Brain pericyte (primary cell): ENCODE measurements around the gene PIPOX.

Experiments
- DNase-seq: peaks from one replicate; pipeline ENCODE4 v3.0.0-alpha.2; 2012; ENCODE audit warnings: low read depth, low spot score

Gene PIPOX

DNA sequence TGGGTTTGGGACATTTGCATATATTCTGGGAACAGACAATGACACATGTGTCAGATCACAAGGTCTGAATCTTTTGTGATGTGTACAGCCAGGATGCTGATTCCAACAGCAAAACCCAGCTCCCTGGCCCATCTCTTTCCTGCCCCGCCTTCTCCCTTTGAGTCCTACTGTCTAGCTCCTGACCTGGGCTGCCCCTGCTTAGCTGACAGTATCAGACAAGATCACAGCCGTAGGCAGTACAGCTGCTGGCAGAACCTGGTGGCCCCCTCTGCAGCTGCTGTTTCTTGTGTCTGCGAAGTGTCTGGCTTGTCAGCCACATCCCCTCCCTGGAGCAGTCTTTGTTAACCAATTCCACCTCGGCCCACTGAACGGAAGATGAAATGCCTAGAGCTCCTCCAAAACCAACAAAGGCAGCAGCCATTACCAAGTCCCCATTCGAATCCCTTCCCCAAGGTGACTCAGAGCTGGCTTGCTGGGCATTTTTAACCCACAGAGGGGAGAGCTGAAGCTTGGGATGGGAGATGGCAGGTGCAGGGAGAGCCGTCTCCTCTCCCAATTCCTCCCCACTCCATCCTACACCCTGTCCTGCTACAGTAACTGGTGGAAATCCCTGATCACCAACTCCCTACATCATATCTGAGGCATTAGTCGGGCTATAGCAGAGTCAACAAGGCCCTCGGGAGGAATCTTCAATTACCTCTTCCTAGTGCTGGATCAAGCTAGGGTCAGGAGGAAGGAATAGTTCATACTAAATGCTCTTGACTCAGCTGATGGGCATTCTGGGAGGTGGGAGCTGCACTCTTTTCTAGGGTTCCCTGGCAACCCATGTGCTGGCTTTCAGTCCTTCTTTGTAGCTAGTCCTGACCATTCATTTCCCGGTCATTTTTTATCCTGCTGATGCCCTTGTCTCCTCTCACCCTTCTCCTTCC lies 5.8 kb downstream of the PIPOX start:
- DNase-seq: no peak

DNA sequence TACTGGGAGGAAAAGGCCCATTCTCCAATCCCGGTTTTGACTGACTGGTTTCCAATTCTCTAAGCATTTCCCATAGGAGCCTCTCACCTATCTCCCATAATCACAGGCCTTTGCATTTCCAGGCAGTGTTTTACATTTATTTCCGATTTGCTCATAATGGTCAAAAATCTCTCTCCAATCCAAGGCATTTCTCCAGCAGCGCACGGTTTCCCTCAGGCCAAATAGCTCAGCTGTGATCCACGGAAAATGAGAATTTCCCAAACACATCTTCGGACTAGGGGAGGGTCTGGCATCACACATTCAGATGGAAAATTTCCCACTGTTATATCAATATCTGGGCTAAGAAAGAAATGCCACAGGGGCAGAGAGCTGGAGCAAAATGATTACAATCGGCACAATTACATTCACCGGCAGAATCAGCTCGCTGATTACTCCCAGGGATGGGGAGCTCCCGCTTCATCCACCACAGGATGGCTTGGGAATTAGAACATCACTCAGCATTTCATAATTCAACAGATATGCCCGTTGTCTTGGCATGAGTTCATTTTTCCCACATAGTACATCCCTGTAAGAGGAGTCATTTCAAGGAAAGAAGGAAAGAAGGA lies 6.7 kb downstream of the PIPOX start:
- DNase-seq: no peak

DNA sequence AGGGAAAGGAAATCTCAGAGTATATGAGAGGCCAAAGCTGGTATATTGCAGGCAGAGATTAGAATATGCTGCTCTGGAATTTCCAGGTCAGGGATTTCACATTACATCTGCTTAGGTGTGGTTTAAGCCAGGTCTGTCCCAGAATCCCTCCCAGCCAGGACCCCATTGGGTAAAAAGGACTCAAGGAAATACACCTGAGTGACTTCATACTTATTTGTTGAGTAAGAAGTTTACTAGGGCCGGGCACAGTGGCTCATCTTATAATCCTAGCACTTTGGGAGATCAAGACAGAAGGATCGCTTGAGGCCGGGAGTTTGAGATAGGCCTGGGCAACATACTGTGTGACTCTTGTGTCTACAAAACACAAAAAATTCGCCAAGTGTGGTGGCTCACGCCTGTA lies 7.2 kb downstream of the PIPOX start:
- no peak for DNase-seq

DNA sequence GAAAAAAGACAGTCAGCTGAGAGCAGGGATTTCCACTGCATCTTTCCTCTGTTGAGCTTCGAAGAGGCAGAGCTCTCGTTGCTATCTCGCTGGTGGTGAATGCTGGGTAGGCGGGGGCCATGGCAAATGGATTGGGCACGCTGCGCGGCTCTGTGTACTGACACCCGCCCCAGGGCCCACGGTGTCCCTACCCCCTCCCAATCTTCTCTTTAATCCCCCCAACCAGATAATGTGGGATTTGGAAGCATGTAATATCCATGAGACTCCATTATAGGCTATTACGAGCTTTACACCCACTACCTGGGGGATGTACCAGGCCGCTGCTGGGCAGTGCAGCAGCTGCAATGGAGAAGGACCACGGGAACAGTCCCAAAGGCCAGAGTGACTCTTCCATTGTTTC lies 8.3 kb downstream of the PIPOX start:
- no peak for DNase-seq

DNA sequence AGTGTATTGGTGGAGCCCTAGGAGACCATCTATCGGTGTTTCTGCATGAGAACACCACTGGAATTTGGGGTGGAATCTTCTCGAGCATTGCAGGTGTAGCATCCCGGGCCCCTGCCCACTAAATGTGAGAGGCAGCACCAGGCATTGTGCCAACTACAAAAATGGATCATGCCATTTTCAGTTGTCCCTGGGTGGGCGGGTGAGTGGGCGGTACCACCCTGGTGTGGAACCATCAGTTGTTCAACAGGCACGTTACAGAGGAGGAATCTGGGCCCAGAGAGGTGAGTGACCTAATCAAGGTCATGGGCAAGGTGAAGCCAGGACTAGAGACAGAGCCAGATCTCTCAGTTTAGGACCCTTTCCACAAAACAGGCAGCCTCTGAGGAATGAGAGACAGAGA lies 8.8 kb downstream of the PIPOX start:
- no peak for DNase-seq

DNA sequence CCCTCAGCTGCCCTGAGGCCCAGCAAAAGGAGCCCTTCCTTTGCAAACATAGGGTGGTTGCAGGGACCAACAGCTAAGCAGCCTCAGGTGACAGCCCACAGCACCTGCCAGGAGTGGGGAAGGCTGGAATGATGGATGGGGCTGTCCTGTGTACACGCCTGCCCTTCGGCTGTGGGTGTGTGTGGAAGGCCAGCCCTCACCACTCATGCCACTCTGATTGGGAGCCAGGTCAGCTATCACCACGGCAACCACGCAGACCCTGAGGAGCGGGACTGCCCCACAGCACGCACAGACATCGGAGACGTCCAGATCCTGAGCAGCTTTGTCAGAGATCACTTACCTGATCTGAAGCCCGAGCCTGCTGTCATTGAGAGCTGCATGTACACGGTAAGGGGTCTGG lies 11.9 kb downstream of the PIPOX start:
- no peak for DNase-seq

DNA sequence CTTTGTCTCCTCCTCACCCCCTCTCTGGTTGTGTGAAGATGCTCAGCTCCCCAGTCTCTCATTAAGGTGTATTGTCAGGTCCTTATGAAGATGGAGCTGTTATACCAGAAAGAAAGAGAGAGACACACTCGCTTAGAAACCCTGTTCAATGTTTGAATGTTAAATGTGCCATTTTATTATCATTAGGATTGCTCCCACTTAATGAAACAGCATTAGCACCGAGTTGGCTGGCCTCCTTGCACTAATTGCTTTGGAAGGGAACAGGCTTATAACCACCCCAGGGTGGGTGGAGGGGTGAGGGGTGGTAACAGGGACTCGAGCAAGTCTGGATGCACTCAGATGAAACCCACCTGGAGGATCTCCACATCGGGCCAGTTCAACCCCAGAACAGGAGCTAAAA lies 14.4 kb downstream of the PIPOX start:
- DNase-seq: no peak

DNA sequence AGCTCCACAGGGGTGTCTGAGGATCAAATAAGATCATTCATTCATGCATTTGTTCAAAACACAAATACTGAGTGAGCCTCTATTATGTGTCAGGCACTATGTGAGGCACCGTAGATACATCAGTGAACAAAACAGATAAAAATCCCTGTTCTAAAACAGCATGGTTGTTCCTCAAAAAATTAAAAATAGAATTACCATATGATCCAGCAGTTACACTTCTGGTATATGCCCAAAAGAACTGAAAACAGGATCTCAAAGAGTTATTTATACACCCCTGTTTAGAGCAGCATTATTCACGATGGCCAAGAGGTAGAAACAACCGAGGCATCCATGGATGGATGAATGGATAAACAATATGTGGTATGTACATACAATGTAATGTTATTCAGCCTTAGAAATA lies 15.4 kb downstream of the PIPOX start:
- no peak for DNase-seq

DNA sequence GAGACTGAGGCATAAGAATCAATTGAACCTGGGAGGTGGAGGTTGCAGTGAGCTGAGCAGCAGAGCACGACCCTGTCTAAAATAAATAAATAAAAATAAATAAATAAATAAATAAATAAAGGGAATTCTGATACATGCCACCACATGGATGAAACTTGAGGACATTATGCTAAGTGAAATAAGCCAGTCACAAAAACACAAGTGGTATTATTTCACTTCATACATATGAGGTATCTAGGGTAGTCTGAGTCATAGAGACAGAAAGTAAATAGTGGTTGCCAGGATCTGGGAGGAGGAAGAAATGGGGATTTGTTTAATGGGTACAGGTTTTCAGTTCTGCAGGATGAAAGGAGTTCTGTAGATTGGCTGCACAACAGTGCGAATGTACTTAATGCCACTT lies 16.3 kb downstream of the PIPOX start:
- DNase-seq: no peak

DNA sequence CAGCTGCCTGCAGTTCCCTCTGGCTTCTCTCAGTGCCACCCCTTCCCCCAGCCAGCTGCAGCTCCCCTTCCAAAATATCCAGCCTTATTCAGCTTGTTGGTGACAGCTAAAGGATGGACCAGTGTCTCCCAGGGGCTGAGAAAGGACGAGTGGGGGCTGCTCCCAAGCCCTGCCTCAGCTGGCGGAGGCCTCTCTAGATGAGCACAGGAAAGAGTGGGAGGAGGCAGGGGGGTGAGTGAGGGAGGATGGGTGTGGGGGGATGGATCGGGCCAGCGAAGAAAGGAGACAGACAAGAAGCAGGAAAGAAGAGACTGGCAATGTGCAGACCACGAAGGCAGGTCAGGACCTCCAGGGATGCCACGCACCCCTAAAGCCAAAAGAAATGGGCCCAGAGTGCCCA lies 17.5 kb downstream of the PIPOX start:
- DNase-seq: no peak

DNA sequence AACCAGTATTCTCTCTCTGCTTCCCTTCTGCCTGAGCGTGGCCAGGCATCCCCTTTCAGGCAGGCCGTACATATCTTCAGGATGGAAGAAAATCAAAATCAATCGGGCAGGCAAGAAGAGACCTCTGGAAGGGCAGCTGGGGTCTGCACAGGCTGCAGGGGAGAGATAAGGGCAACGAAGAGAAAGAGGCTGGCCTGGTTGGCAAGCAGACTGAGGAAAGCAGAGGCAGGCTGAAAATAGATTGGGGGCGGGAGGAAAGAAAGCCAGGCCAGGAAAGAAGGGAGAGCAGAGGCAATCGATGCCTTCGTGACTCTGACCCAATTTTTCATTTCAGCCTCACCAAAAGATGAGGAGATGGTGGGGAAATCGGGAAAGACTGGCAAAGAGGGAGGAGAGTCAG lies 18.1 kb downstream of the PIPOX start:
- DNase-seq: no peak

DNA sequence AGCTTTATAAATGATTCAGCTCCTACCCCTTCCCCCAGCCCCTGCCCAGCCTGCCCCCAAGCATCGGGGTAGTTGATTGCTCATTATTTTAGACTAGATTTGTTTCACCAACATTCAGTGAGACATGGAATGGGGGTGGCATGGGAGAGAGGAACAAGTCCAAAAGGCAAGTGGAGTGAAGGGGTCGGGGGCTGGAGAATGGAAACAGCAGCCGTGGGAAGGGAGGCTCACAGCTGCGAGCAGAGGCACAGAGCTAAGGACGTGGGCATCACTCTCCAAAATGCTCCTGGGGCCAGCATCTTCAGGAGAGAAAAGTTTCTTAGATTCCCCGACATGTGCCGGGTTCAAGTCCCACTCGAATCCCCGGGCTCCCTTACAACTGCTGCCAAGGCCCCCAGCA lies 19.3 kb downstream of the PIPOX start:
- DNase-seq: no peak

DNA sequence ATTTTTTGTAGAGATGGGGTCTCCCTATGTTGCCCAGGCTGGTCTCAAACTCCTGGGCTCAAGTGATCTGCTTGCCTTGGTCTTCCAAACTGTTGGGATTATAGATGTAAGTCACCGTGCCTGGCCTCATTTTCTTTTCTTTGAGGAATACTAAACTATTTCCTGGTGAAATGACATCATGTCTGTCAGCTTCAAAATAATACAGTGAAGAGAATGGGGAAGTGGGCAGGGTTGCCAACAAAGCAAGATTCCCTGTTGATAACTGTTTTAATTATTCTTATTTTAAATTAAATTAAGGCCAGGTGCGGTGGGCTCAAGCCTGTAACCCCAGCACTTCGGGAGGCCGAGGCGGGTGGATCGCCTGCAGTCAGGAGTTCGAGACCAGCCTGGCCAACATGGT lies 21.1 kb downstream of the PIPOX start:
- DNase-seq: no peak

DNA sequence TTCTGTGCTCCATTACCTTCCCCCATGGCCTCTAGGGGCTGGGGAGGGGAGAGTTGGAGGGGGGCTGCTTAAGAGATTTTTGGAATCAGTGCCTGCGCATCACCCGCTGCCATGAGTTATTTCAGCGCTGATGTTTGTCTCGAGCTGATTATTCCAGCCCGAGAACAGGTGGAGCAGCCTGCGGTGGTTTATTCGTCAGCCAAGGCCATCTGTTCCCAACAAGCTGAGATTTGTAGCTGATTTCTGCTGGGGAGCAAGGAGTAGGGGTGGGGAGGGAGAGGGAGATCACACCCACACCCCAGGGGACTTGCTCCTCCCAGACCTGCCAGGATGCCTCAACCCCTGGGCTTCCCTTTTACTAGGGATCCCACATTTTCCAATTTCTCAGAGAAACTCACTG lies 23.1 kb downstream of the PIPOX start:
- no peak for DNase-seq

DNA sequence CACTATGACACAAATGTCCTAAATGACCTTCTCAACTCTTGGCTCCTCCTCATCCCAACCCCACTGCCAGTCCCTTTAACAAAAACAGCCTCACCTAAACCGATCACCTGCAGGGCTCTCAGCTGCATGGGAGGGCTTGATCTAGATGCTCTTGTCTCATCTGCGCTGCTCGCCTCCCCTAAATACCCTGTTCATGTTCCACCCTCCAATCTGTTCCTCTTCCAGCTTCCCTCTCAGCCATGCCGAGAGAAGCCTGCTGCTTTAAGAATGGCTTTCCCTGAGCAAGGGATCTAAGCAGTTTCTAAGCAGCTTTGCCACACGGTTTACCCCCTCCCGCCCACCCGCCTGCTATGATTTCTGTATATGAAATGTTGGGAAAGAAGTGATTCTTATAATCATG lies 23.7 kb downstream of the PIPOX start:
- no peak for DNase-seq

DNA sequence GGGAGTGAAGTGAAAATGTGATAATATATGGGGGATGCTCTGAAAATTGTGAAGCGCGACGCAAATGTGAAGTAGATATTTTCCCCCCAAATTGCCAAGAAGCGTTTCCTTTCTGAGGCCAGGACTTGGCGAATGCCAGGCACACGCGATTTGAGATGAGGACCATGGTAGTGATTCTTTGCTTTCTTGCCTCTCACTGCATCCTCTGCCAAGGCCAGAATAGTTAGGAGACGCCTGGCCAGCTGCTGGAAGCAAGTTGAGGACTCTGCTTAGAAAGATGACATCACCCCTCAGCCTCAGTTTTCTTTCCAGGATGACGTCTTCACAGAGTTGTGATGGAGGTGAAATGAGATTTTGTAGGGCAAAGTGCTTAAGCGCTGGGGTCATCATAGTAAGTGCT lies 25.9 kb downstream of the PIPOX start:
- DNase-seq: no peak

DNA sequence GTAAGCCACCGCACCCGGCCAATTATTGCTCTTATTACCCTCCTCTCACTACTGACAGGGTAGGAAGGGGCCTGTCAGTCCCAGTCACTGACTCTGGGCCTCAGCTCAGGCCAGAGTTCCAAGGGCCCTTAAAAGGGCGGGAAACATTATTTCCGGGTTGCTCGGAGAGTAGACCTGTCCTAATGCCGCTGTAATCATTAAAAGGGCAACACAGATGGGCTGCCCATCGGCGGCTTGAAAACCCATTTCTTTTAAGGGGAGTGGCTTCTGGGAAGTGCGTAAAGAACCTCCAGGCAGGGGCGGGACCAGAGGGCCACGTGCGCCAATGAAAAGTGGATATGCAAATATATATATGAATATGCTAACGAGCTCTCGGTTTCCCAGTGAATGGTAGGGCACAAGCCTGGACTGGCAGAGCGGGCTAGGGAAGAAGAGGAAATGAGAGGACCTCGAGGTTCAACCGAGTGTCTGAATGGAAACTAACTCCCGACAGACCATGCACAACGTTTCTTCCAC lies 26.6 kb downstream of the PIPOX start:
- DNase-seq: no peak

DNA sequence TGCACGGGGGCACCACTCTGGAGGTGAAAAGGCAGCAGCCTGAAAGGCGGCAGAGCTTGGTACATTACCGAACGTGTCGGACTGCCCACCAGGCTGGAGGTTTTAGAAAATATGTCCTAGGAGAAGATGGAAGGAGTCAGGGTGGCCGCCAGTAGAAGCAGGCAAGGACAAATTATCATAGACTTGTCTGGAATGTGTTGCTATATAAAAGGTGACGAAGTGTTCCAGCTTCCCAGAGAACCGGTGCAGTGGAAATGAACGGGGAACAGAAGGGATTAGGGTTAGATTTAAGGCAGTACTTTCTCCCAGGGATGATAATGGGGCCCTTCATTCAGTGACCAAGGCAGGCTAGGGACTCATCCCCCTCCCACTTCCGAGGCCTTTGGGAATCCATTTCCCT lies 27.4 kb downstream of the PIPOX start:
- no peak for DNase-seq

DNA sequence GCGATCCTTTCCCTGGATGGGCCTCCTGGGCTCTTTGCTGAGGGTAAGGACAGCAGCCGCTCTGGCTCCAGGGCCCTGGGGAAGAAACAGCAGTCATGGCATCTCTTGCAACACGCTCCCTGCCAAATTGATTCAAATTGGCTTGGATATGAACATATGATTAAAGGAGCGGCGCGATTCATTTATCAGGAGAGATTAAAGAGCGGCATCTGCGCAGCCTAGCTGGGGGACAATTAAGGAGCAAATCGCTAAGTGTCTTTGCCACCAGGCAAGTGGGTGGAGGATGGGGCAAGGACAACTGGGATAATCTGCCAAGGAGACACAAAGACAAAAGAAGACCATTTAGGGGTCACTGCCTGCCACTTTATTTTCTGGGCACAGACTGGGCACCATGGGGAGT lies 27.8 kb downstream of the PIPOX start:
- no peak for DNase-seq

DNA sequence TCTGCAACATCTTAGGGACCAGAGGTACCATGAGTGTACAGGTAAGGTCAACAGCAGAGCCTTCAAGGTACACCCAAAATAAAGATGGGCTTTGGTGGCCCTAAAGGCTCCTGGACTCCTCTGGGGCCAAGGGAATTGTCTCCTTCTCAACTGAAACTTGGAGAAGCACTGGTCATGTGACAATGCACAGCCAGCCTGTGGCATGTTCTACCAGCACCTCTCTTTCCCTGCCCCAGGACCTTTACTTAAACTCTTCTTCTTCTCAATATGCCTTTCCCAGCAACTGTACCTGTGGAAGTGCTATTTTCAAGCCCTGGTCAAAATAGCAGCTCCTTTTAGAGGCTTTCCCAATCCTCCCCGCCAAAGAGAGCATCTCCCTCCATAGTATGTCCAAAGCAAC lies 28.4 kb downstream of the PIPOX start:
- no peak for DNase-seq

DNA sequence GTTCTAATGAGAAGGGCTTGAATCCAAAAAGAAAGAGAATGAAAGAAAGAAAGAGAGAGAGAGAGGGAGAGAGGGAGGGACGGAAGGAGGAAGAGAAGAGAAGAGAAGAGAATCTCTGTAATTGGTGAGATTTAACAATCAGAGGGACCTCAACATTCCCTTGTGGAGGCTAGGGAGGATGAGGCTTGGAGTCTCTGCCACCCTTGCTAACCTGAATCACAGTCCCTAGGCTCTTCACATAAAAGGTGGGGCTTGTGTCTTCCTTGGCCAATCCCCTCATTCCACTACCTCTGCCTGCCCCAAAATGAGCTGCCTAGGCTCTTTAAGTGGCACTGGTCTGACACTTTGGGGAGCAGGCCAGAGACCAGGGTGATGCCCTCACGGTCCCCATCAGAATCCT lies 30.1 kb downstream of the PIPOX start:
- no peak for DNase-seq

DNA sequence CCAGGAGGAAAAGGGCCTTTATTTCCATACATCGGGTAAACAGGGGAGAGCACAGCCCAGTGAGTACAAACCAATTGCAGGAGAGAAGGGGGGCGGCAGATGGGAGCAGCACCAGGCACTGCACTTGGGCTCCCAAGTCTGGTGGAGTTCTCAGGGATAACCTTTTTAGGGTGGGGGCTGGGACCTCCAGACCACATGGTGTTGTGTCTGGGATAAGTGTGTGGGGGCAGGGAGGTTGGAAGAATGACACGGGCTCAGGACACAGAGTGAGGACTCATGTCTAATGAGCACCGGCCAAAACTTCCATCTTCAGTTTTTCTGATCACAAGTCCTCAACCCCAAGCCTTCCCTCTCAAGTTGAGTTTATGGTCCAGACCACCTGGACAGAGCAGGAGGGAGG lies 30.6 kb downstream of the PIPOX start:
- DNase-seq: no peak

DNA sequence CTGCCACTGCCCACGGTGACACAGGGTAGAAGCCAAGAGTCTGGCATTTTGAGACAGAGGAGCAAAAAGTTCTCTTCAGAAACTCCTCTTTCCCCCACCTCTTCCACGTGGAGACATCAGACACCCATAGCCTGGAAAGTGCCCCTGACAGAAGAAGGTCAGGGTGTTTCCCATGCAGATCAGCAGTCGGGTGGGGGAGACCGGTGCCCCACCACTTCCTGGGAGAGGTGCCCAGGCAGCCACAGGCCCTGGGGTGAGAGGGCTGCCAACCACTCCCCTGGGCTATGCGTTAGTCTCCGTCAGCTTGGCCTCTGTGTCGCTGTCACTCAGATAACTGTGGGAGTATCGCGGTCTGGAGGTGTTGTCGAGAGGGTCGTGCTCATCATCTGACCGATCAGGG lies 31.5 kb downstream of the PIPOX start:
- no peak for DNase-seq
